Measurements from ENCODE around the gene SH3BP5. TPM values are rescaled to one million over a fixed set of nuclear protein-coding genes. Genes with fewer than 3 reads are reported as not detected.
"Not testable (repeated sequence)": the region's sequence is repeated elsewhere in the genome, so short reads cannot be mapped to it uniquely, and the experiment has no call there.

SH3BP5 gene
- total RNA-seq, 2 donors from 2014 or later, result 13.3 to 71.6 TPM

DNA sequence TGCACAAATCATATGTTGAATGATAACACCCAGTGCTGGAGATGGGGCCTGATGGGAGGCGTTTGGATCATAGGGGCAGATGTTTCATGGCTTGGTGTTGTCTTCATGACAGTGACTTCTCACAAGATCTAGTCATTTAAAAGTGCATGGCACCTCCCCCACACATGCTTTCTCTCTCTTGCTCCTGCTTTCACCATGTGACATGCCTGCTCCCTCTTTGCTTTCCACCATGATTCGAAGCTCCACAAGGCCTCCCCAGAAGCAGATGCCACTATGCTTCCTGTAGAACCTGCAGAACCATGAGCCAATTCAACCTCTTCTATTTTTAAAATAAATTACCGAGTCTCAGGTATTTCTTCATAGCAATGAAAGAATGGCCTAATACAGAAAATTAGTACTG is 17.8 kb upstream of the SH3BP5 start:
- intact Hi-C loops (cut with DNase I), result no loop called here
- no peaks in the 10 kb centered on the region for H3K36me3 ChIP-seq
- H3K9me3 ChIP-seq, result no peaks in the 10 kb centered on the region
- DNase-seq (ENCODE audit: low spot score), result no peak
- no peak overlapping the region for H3K27ac ChIP-seq
- WGBS, result 94% methylated on average over 3 of the region's 3 CpGs
- TF ChIP-seq, protein P1, sequence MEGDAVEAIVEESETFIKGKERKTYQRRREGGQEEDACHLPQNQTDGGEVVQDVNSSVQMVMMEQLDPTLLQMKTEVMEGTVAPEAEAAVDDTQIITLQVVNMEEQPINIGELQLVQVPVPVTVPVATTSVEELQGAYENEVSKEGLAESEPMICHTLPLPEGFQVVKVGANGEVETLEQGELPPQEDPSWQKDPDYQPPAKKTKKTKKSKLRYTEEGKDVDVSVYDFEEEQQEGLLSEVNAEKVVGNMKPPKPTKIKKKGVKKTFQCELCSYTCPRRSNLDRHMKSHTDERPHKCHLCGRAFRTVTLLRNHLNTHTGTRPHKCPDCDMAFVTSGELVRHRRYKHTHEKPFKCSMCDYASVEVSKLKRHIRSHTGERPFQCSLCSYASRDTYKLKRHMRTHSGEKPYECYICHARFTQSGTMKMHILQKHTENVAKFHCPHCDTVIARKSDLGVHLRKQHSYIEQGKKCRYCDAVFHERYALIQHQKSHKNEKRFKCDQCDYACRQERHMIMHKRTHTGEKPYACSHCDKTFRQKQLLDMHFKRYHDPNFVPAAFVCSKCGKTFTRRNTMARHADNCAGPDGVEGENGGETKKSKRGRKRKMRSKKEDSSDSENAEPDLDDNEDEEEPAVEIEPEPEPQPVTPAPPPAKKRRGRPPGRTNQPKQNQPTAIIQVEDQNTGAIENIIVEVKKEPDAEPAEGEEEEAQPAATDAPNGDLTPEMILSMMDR (IDR thresholded peaks at IDR 0.05), result no peak
- H3K27me3 ChIP-seq (replicated peaks; ENCODE audit: insufficient read depth), result no peaks in the 10 kb centered on the region
- no peak overlapping the region for H3K4me3 ChIP-seq
- no peaks in the 10 kb centered on the region for H3K4me1 ChIP-seq (replicated peaks)

DNA sequence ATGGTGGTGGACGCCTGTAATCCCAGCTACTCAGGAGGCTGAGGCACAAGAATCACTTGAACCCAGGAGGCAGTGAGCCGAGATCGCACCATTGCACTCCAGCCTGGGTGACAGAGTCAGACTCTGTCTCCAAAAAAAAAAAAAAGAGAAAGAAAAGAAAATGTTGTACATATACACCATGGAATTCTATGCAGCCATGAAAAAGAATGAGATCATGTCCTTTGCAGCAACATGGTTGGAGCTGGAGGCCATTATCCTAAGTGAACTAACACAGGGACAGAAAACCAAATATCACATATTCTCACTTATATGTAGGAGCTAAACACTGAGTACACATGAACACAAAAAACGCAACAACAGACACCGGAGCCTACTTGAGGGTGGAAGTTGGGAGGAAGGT is 17.1 kb upstream of the SH3BP5 start:
- H3K27ac ChIP-seq; H3K4me1 ChIP-seq (replicated peaks); H3K4me3 ChIP-seq; H3K9me3 ChIP-seq; intact Hi-C loops (cut with DNase I); DNase-seq (ENCODE audit: low spot score); H3K36me3 ChIP-seq; H3K27me3 ChIP-seq (replicated peaks; ENCODE audit: insufficient read depth): not testable (repeated sequence)
- WGBS, result 97% methylated on average over 5 of the region's 5 CpGs

DNA sequence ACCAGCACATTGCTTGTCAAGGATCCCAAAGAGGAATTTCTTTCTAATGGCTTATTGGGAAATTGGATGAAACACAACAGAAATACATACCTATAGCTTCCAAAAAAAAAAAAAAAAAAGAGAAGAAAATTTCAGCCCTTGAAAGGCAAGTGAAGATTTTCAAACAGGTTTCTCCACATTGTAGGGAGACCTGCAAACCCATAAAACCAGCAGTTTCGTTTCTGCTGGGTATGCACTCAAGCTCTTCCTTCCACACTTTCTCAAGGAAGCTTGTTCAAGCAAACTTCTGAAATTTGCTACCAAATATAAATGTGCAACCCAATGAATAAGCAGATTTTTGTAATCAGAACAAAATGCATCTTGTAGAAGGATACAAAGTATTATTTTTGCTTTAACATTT is 15.9 kb upstream of the SH3BP5 start:
- 8% methylated on average over 1 of the region's 1 CpG for WGBS
- intact Hi-C loops (cut with DNase I), result no loop called here

DNA sequence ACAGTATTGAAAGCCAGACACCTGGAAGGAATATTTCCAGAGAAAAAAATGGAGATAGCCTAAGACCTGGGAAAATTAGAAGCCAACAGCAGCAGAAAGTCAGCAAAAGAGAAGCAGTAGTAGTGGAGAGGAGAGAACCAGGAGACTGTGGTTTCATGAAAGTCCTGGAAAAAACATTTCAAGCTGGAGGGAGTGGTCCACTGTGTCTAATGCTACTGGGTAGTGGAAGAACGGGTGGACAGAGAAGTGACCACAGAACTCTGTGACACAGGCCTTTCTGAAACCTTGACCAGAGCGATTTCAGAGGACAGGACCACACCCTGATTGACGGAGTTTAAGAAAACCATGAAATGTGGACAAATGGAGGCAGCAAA is 15.3 kb upstream of the SH3BP5 start:
- no peak for TF ChIP-seq POLR2AphosphoS5 (IDR thresholded peaks at IDR 0.05)
- peak overlapping the region; percentile 17 to 34 for H3K27ac ChIP-seq
- intact Hi-C loops (cut with DNase I), result no loop called here

More for the DNA sequence above, 15.9 kb upstream of the SH3BP5 start:
- Histone ChIP-seq H3K4me1 (replicated peaks) (no peaks in the 10 kb centered on the region), H3K36me3 (no peaks in the 10 kb centered on the region), H3K4me3 (no peak overlapping the region), H3K9me3 (no peaks in the 10 kb centered on the region), H3K27ac (peak overlapping the region; percentile 17 to 34), H3K27me3 (replicated peaks; ENCODE audit: insufficient read depth) (no peaks in the 10 kb centered on the region)
- TF ChIP-seq POLR2AphosphoS5 (IDR thresholded peaks at IDR 0.05), result peak; percentile 28
- TF ChIP-seq POLR2A (IDR thresholded peaks at IDR 0.05), result no peak
- DNase-seq (ENCODE audit: low spot score), result no peak

DNA sequence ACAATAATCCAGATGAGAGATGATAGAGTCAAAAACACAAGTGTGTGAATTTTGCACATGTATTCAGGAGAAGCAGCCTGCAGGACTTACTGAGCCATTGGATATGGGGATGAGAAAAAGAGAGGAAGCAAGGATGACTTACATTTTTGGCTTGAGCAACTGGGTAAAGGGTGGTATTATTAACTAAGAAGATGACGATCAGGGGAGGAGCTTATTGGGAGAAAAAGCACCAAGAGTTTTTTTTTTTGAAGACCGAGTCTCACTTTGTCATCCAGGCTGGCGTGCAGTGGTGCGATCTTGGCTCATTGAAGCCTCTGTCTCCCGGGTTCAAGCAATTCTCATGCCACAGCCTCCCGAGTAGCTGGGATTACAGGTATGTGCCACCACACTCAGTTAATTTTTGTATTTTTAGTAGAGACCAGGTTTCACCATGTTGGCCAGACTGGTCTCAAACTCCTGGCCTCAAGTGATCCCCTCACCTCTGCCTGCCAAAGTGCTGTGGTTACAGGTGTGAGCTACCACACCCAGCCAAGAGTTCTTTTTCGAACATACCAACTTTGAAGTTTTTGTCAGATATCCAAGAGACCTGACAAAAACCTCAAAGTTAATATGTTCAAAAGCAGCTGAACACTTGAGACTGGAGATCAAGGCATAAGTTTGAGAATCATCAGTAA is 14.8 kb upstream of the SH3BP5 start:
- H3K36me3 ChIP-seq, result no peaks in the 10 kb centered on the region
- no peaks in the 10 kb centered on the region for H3K4me1 ChIP-seq (replicated peaks)
- no peak for TF ChIP-seq POLR2AphosphoS5 (IDR thresholded peaks at IDR 0.05)
- TF ChIP-seq, protein P1 (IDR thresholded peaks at IDR 0.05), result no peak
- no peak for TF ChIP-seq POLR2A (IDR thresholded peaks at IDR 0.05)
- H3K4me3 ChIP-seq, result no peak overlapping the region
- 85% methylated on average over 7 of the region's 7 CpGs for WGBS
- intact Hi-C loops (cut with DNase I), result no loop called here
- H3K9me3 ChIP-seq, result no peaks in the 10 kb centered on the region
- H3K27me3 ChIP-seq (replicated peaks; ENCODE audit: insufficient read depth), result no peaks in the 10 kb centered on the region
- H3K27ac ChIP-seq, result peak overlapping the region in 1 of 2 donors; percentile 34
- DNase-seq (ENCODE audit: low spot score), result no peak

More for the DNA sequence above, 15.3 kb upstream of the SH3BP5 start:
- no peaks in the 10 kb centered on the region for H3K4me1 ChIP-seq (replicated peaks)
- 74% methylated on average over 3 of the region's 3 CpGs for WGBS
- no peaks in the 10 kb centered on the region for H3K9me3 ChIP-seq
- H3K4me3 ChIP-seq, result no peak overlapping the region
- DNase-seq (ENCODE audit: low spot score), result no peak
- H3K27me3 ChIP-seq (replicated peaks; ENCODE audit: insufficient read depth), result no peaks in the 10 kb centered on the region
- H3K36me3 ChIP-seq, result no peaks in the 10 kb centered on the region

DNA sequence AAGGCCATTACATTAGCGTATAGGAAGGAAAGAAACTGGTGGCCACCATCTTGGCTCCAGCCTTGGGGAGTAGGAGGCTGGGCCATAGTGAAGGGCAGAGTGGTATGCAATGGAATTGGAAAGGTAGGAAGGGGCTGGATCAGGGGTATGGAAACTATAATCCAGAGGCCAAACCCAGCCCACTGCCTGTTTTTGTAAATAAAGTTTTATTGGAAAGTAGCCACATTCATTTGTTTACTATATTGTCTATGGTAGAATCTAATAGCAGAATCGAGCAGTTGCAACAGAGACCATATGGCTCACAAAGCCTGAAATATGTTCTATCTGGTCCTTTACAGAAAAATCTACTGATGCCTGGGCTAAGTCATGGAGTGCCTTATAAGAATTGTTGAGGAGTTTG is 14.1 kb upstream of the SH3BP5 start:
- 94% methylated on average over 2 of the region's 2 CpGs for WGBS
- Histone ChIP-seq H3K27me3 (replicated peaks; ENCODE audit: insufficient read depth) (no peaks in the 10 kb centered on the region), H3K36me3 (no peaks in the 10 kb centered on the region), H3K27ac (no peak overlapping the region), H3K9me3 (no peaks in the 10 kb centered on the region), H3K4me1 (replicated peaks) (no peaks in the 10 kb centered on the region), H3K4me3 (no peak overlapping the region)
- TF ChIP-seq, protein P1 (IDR thresholded peaks at IDR 0.05), result no peak
- TF ChIP-seq POLR2A (IDR thresholded peaks at IDR 0.05), result no peak
- no peak for TF ChIP-seq POLR2AphosphoS5 (IDR thresholded peaks at IDR 0.05)
- intact Hi-C loops (cut with DNase I), result no loop called here
- no peak for DNase-seq (ENCODE audit: low spot score)
